ENCODE measurements around the gene LHFPL4. TPM values are rescaled to one million over a fixed set of nuclear protein-coding genes. Genes with fewer than 3 reads are reported as not detected.

LHFPL4 gene
- total and polyA plus RNA-seq, 9 of the 15 experiments (the other 6 are each of a cell fraction or from before 2014, with no cell fraction given), result not detected

GRCh38 chr3:9565316-9565715, 11.7 kb upstream of the LHFPL4 start:
- in situ Hi-C loops (cut with MboI), result no loop called here
- TF ChIP-seq PATZ1 (CRISPR knock-in tag; IDR thresholded peaks at IDR 0.05; ENCODE audit: borderline replicate concordance) (no peak), ZNF354B (CRISPR knock-in tag; IDR thresholded peaks at IDR 0.05) (peak; percentile 84), POLR2AphosphoS2 (IDR thresholded peaks at IDR 0.05; ENCODE audit: low read length) (no peak), THRAP3 (IDR thresholded peaks at IDR 0.05; ENCODE audit: borderline replicate concordance) (no peak), KDM1A (IDR thresholded peaks at IDR 0.05) (no peak), TCF7 (IDR thresholded peaks at IDR 0.05; ENCODE audit: borderline replicate concordance) (no peak), MYNN (IDR thresholded peaks at IDR 0.05) (no peak), MYNN (CRISPR knock-in tag; IDR thresholded peaks at IDR 0.05) (no peak), RBM25 (IDR thresholded peaks at IDR 0.05; ENCODE audit: low read depth, low read length, severe bottlenecking) (peak; percentile 42), CXXC5 (CRISPR knock-in tag; IDR thresholded peaks at IDR 0.05) (no peak), ZNF507 (tag; conservative IDR thresholded peaks at IDR 0.05) (peak; percentile 99)
- no peak overlapping the region for H3K4me3 ChIP-seq
- H3K79me2 ChIP-seq (ENCODE audit: control insufficient read depth, insufficient read depth, low read length), result no peaks in the 10 kb centered on the region
- no peaks in the 10 kb centered on the region for H4K20me1 ChIP-seq (replicated peaks; ENCODE audit: control insufficient read depth, insufficient read depth, low read length)
- intact Hi-C loops (cut with micrococcal nuclease), result no loop called here
- H3K27ac ChIP-seq (ENCODE audit: extremely low read depth, low read depth, low read length), result no peak overlapping the region
- FAIRE-seq (no peak), DNase-seq (ENCODE audit: extremely low read depth in 1 of 4, low spot score in 3 of 4) (no peak), ATAC-seq (no peak)
- POLR2A ChIA-PET, result no interaction called here
- CTCF ChIA-PET (ENCODE audit: low intra/inter-chr PET ratio), result no interaction called here
- no peak overlapping the region for H3K9ac ChIP-seq (ENCODE audit: insufficient read depth in 1 of 2, low read depth in 2 of 2, low read length in 2 of 2)
- H2AFZ ChIP-seq (ENCODE audit: low read depth, low read length), result no peak overlapping the region
- no peaks in the 10 kb centered on the region for H3K4me1 ChIP-seq (replicated peaks in 1 of 2; ENCODE audit: control insufficient read depth in 2 of 2, insufficient read depth in 2 of 2, low read length in 2 of 2)
- BruUV-seq (replicated peaks), result no TSS peak
- H3K9me3 ChIP-seq (replicated peaks; ENCODE audit: control insufficient read depth, insufficient read depth, low read depth, low read length), result no peaks in the 10 kb centered on the region
- no peak overlapping the region for H3K4me2 ChIP-seq (ENCODE audit: insufficient read depth, low read length)
- no peaks in the 10 kb centered on the region for H3K9me1 ChIP-seq (ENCODE audit: control insufficient read depth, insufficient read depth, low read length)
- peaks cover 3 to 27% of the 10 kb centered on the region in 2 experiments; a peak in 3 of 5 replicates for H3K27me3 ChIP-seq (ENCODE audit: control insufficient read depth in 2 of 2, insufficient read depth in 2 of 2, low read length in 2 of 2)
- H3K36me3 ChIP-seq (ENCODE audit: control insufficient read depth, insufficient read depth, low read length), result no peaks in the 10 kb centered on the region
- WGBS (ENCODE audit: insufficient coverage, low coverage, missing lambda C conversion rate), result 6% methylated on average over 2 of the region's 2 CpGs

Data from K562 (cell line).